H9 (cell line): ENCODE data around the gene SLAMF7. TPM values are rescaled to one million over a fixed set of nuclear protein-coding genes. Genes with fewer than 3 reads are reported as not detected.

Experiments used
- DNase-seq: peaks from one replicate; pipeline ENCODE4 v3.0.0-alpha.2; 2017
- H2AFZ ChIP-seq: one replicate; pipeline ENCODE4 v1.6.1; 2013; ENCODE audit warnings: mild to moderate bottlenecking, low read length, control low read depth, moderate library complexity
- H2AK5ac ChIP-seq: 2 replicates; pipeline ENCODE4 v1.6.1; 2013; ENCODE audit warnings: low read length, control low read depth, mixed read lengths; ENCODE audit not compliant: insufficient read length
- H2BK120ac ChIP-seq: one replicate; pipeline ENCODE4 v1.6.1; 2013; ENCODE audit warnings: low read depth, mild to moderate bottlenecking, low read length, control low read depth, inconsistent platforms; ENCODE audit not compliant: poor library complexity, severe bottlenecking
- H2BK12ac ChIP-seq: 2 replicates; pipeline ENCODE4 v1.6.1; 2013; ENCODE audit warnings: low read length, control low read depth, mixed read lengths, low read depth; ENCODE audit not compliant: insufficient read length
- H2BK15ac ChIP-seq: 2 replicates; pipeline ENCODE4 v1.6.1; 2013; ENCODE audit warnings: low read depth, low read length, control low read depth
- H2BK20ac ChIP-seq: one replicate; pipeline ENCODE4 v1.6.1; 2013; ENCODE audit warnings: low read depth, mild to moderate bottlenecking, low read length, control low read depth, inconsistent platforms; ENCODE audit not compliant: poor library complexity, severe bottlenecking
- H2BK5ac ChIP-seq: 2 replicates; pipeline ENCODE4 v1.6.1; 2013; ENCODE audit warnings: low read length, control low read depth, mixed read lengths; ENCODE audit not compliant: insufficient read length
- H3K14ac ChIP-seq: 2 replicates; pipeline ENCODE4 v1.6.1; 2013; ENCODE audit warnings: low read length, control low read depth; ENCODE audit not compliant: insufficient read depth
- H3K18ac ChIP-seq: 2 replicates; pipeline ENCODE4 v1.6.1; 2013; ENCODE audit warnings: low read depth, mild to moderate bottlenecking, mixed read lengths, low read length, control low read depth; ENCODE audit not compliant: insufficient read length
- H3K23ac ChIP-seq: 2 replicates; pipeline ENCODE4 v1.6.1; 2013; ENCODE audit warnings: low read length, control low read depth, mixed read lengths, low read depth; ENCODE audit not compliant: insufficient read length
- H3K23me2 ChIP-seq: 2 replicates; pipeline ENCODE4 v1.6.1; 2013; ENCODE audit warnings: low read depth, mild to moderate bottlenecking, mixed read lengths, low read length, control low read depth; ENCODE audit not compliant: insufficient read length, poor library complexity, severe bottlenecking
- H3K27ac ChIP-seq: 2 replicates; pipeline ENCODE4 v1.5.1; 2013; ENCODE audit warnings: low read length, control low read depth, mixed read lengths, low read depth; ENCODE audit not compliant: insufficient read length
- H3K27me3 ChIP-seq: 2 replicates; pipeline ENCODE4 v1.6.1; 2013; ENCODE audit warnings: low read length, control low read depth, inconsistent platforms; ENCODE audit not compliant: insufficient read depth
- H3K4ac ChIP-seq: 2 replicates; pipeline ENCODE4 v1.6.1; 2013; ENCODE audit warnings: low read depth, mild to moderate bottlenecking, control low read depth, inconsistent platforms, low read length, moderate library complexity
- H3K4me1 ChIP-seq: 2 replicates; pipeline ENCODE4 v1.6.1; 2013; ENCODE audit warnings: low read length, control low read depth, inconsistent platforms; ENCODE audit not compliant: insufficient read depth
- H3K4me2 ChIP-seq: 2 replicates; pipeline ENCODE4 v1.6.1; 2013; ENCODE audit warnings: low read length, control low read depth, mixed read lengths; ENCODE audit not compliant: insufficient read length, insufficient read depth
- H3K56ac ChIP-seq: 2 replicates; pipeline ENCODE4 v1.6.1; 2013; ENCODE audit warnings: low read depth, mild to moderate bottlenecking, mixed read lengths, low read length, control low read depth; ENCODE audit not compliant: insufficient read length
- H3K79me1 ChIP-seq: 2 replicates; pipeline ENCODE4 v1.6.1; 2013; ENCODE audit warnings: low read depth, mild to moderate bottlenecking, moderate library complexity, low read length, control low read depth, inconsistent platforms; ENCODE audit not compliant: insufficient read depth, poor library complexity, severe bottlenecking
- H3K79me2 ChIP-seq: 2 replicates; pipeline ENCODE4 v1.6.1; 2013; ENCODE audit warnings: low read length, control low read depth, inconsistent platforms; ENCODE audit not compliant: insufficient read depth
- H3K9ac ChIP-seq: 2 replicates; pipeline ENCODE4 v1.6.1; 2013; ENCODE audit warnings: low read length, control low read depth, mixed read lengths; ENCODE audit not compliant: insufficient read length; ENCODE audit errors: extremely low read depth
- H3K9me3 ChIP-seq: one replicate; pipeline ENCODE4 v1.6.1; 2013; ENCODE audit warnings: low read depth, low read length, inconsistent platforms; ENCODE audit not compliant: control insufficient read depth
- H3T11ph ChIP-seq: one replicate; pipeline ENCODE4 v1.6.1; 2013; ENCODE audit warnings: mild to moderate bottlenecking, low read length, control low read depth, inconsistent platforms
- H4K20me1 ChIP-seq: one replicate; pipeline ENCODE4 v1.6.1; 2013; ENCODE audit not compliant: control insufficient read depth, insufficient read length, insufficient read depth
- H4K5ac ChIP-seq: 2 replicates; pipeline ENCODE4 v1.6.1; 2013; ENCODE audit warnings: low read depth, mild to moderate bottlenecking, mixed read lengths, low read length, control low read depth; ENCODE audit not compliant: insufficient read length
- H4K8ac ChIP-seq: replicated peaks from 2 replicates; pipeline ENCODE4 v1.6.1; 2013; ENCODE audit warnings: low read length, control low read depth, mixed read lengths, low read depth; ENCODE audit not compliant: insufficient read length
- H4K91ac ChIP-seq: 2 replicates; pipeline ENCODE4 v1.6.1; 2013; ENCODE audit warnings: low read depth, mild to moderate bottlenecking, moderate library complexity, mixed read lengths, low read length, control low read depth; ENCODE audit not compliant: insufficient read length
- H3K27ac Mint-ChIP-seq, 3 experiments: 2 replicates in 2 of 3; 3 replicates in 1 of 3; pipeline ENCODE4 v1.8.0; 2020 to 2021; ENCODE audit warnings: mixed read lengths in 3 of 3, mild to moderate bottlenecking in 1 of 3, moderate library complexity in 1 of 3
- H3K27me3 Mint-ChIP-seq: 2 replicates; pipeline ENCODE4 v1.8.0; 2021; ENCODE audit warnings: low read depth, mild to moderate bottlenecking, moderate library complexity, mixed read lengths
- H3K36me3 Mint-ChIP-seq, 3 experiments: 2 replicates in 2 of 3; 3 replicates in 1 of 3; pipeline ENCODE4 v1.8.0; 2020 to 2021; ENCODE audit warnings: low read depth in 3 of 3, mixed read lengths in 3 of 3; ENCODE audit not compliant: insufficient read depth in 1 of 3
- H3K4me1 Mint-ChIP-seq, 2 experiments: 2 replicates each; pipeline ENCODE4 v1.8.0; 2020; ENCODE audit warnings: mixed read lengths in 2 of 2
- H3K4me3 Mint-ChIP-seq, 2 experiments: 2 replicates in 1 of 2; 3 replicates in 1 of 2; pipeline ENCODE4 v1.8.0; 2020 to 2021; ENCODE audit warnings: mild to moderate bottlenecking in 2 of 2, mixed read lengths in 2 of 2, moderate library complexity in 1 of 2
- H3K9me3 Mint-ChIP-seq, 2 experiments: 2 replicates in 1 of 2; 3 replicates in 1 of 2; pipeline ENCODE4 v1.8.0; 2020; ENCODE audit warnings: mild to moderate bottlenecking in 2 of 2, mixed read lengths in 2 of 2, moderate library complexity in 1 of 2
- CTCF ChIP-seq: fragments of 200-600 bp; sonication (generic); conservative IDR thresholded peaks from 3 replicates; pipeline ENCODE4 v1.8.0; 2021; ENCODE audit warnings: antibody characterized with exemption, mild to moderate bottlenecking
- WGBS: extraction: QIAGEN DNeasy Blood & Tissue Kit; methylation state at CpG from one replicate; pipeline ENCODE4 v1.1.7; 2013; ENCODE audit warnings: missing lambda C conversion rate, low lambda C conversion rate, mixed read lengths; ENCODE audit not compliant: insufficient read length; ENCODE audit errors: extremely low coverage; 5-methylcytosine and 5-hydroxymethylcytosine counted together
- total RNA-seq: library from RNA; stranded (reverse); gene quantifications from 2 replicates; pipeline ENCODE4 v1.2.1, GENCODE V29; 2021

The SLAMF7 gene
- total RNA-seq, 1 experiment from 2014 or later = not detected

DNA sequence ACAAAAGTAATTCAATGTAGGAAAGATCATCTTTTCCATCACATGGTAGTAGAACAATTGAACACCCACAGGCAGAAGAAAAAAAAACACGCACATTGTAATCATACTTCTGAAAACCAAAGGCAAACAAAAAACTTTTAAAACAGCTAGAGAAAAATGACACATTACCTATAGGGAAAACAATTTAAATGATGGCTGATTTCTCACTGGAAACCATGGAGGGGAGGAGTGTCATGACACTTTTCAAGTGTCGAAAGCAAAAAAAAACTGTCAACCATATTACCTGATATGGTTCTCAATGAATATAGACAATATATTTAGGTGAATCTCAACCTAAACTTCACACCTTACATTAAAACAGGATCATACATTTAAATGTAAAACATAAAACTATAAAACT is 776 bp upstream of the SLAMF7 start:
- no peaks in the 10 kb centered on the region for H3K27me3 ChIP-seq
- no peak for DNase-seq
- H3K27ac ChIP-seq = no peak overlapping the region
- H4K20me1 ChIP-seq = no peaks in the 10 kb centered on the region
- no CpG with 5 or more reads among the region's 2 CpGs for WGBS
- no peaks in the 10 kb centered on the region for H3K79me2 ChIP-seq
- H3K23me2 ChIP-seq = no peaks in the 10 kb centered on the region
- no peaks in the 10 kb centered on the region for H3K9me3 ChIP-seq
- no peak overlapping the region for H2BK15ac ChIP-seq
- H4K5ac ChIP-seq = no peak overlapping the region
- Mint-ChIP-seq H3K4me3 (no peak overlapping the region), H3K9me3 (peaks cover 18 to 22% of the 10 kb centered on the region in 2 experiments), H3K4me1 (peaks cover 5 to 6% of the 10 kb centered on the region in 2 experiments; a peak in 1 of 4 replicates), H3K27me3 (peaks cover 4% of the 10 kb centered on the region), H3K36me3 (peaks cover 4 to 27% (median 9%) of the 10 kb centered on the region in 3 experiments; a peak in 5 of 7 replicates), H3K27ac (no peak overlapping the region)
- H4K91ac ChIP-seq = no peak overlapping the region
- no peak overlapping the region for H3K4me2 ChIP-seq
- H2BK120ac ChIP-seq = no peak overlapping the region
- H3K56ac ChIP-seq = no peak overlapping the region
- no peak overlapping the region for H2AFZ ChIP-seq
- TF ChIP-seq CTCF = no peak
- H3K14ac ChIP-seq = no peak overlapping the region
- H3K79me1 ChIP-seq = no peaks in the 10 kb centered on the region
- no peak overlapping the region for H2BK5ac ChIP-seq
- H3K4me1 ChIP-seq = no peaks in the 10 kb centered on the region; the same call in 1 of the 2 replicates
- no peak overlapping the region for H2BK12ac ChIP-seq
- no peak overlapping the region for H3K9ac ChIP-seq
- H3K4ac ChIP-seq = no peak overlapping the region
- no peak overlapping the region for H4K8ac ChIP-seq
- no peak overlapping the region for H2BK20ac ChIP-seq
- H2AK5ac ChIP-seq = no peak overlapping the region
- H3K18ac ChIP-seq = no peak overlapping the region
- H3T11ph ChIP-seq = no peak overlapping the region
- no peak overlapping the region for H3K23ac ChIP-seq
